ENCODE results near the gene USP32. TPM values are rescaled to one million over a fixed set of nuclear protein-coding genes. Genes with fewer than 3 reads are reported as not detected.

Gene USP32
- total RNA-seq, 6 experiments from 2014 or later: 24.8 to 44.2 (median 33.5) TPM

DNA sequence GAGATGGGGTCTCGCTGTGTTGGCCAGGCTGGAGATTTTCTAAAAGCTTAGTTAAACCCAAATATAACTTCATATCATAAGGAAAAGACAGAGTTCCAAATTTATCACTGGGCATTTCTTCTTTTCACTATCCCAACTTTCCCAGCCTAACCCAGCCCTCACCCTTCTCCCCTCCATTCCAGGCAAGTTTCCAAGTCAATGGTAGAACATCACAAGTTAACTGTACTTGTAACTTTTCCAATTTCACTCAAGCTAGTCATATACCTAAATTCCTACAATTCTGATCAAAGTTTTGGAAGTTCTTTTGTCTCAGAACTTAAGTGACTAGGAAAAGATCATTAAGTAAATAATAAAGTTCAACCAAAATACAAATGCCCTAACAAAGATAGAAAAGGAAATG is 61.2 kb downstream of the USP32 start:
- ATAC-seq (no peak), DNase-seq (no peak)
- Histone ChIP-seq H3K9me3 (no peaks in the 10 kb centered on the region), H3K4me1 (peaks cover 0 to 3% (median 0%) of the 10 kb centered on the region in 4 donors), H3K27me3 (no peaks in the 10 kb centered on the region), H3K27ac (no peak overlapping the region), H3K36me3 (no peaks in the 10 kb centered on the region), H3K4me3 (no peak overlapping the region)
- intact Hi-C loops (cut with DNase I): no loop called here
- 89% methylated on average over 1 of the region's 1 CpG for WGBS (ENCODE audit: insufficient coverage, low coverage, low lambda C conversion rate, missing lambda C conversion rate)
- TF ChIP-seq POLR2A (IDR thresholded peaks at IDR 0.05): no peak
- TF ChIP-seq CTCF (IDR thresholded peaks at IDR 0.05): no peak

GRCh38 chr17:60328679-60329078 is 63.3 kb downstream of the USP32 start:
- intact Hi-C loops (cut with DNase I): no loop called here
- Histone ChIP-seq H3K27me3 (no peaks in the 10 kb centered on the region), H3K9me3 (no peaks in the 10 kb centered on the region), H3K27ac (no peak overlapping the region), H3K4me3 (no peak overlapping the region), H3K4me1 (peaks cover 0 to 8% (median 0%) of the 10 kb centered on the region in 4 donors), H3K36me3 (no peaks in the 10 kb centered on the region)
- DNase-seq (no peak), ATAC-seq (no peak)
- no peak for TF ChIP-seq POLR2A (IDR thresholded peaks at IDR 0.05)
- TF ChIP-seq CTCF (IDR thresholded peaks at IDR 0.05): no peak
- WGBS (ENCODE audit: insufficient coverage, low coverage, low lambda C conversion rate, missing lambda C conversion rate): 90% methylated on average over 3 of the region's 9 CpGs

GRCh38 chr17:60327901-60328273 is 64.0 kb downstream of the USP32 start:
- ATAC-seq (no peak), DNase-seq (no peak)
- no peaks in the 10 kb centered on the region for H3K9me3 ChIP-seq
- intact Hi-C loops (cut with DNase I): no loop called here
- H3K27ac ChIP-seq: no peak overlapping the region
- WGBS (ENCODE audit: insufficient coverage, low coverage, low lambda C conversion rate, missing lambda C conversion rate): no CpG with 5 or more reads among the region's 4 CpGs
- H3K27me3 ChIP-seq: no peaks in the 10 kb centered on the region
- no peak for TF ChIP-seq CTCF (IDR thresholded peaks at IDR 0.05)
- no peak for TF ChIP-seq POLR2A (IDR thresholded peaks at IDR 0.05)
- H3K36me3 ChIP-seq: no peaks in the 10 kb centered on the region
- H3K4me3 ChIP-seq: no peak overlapping the region
- peaks cover 0 to 8% (median 0%) of the 10 kb centered on the region in 4 donors for H3K4me1 ChIP-seq

- DNase-seq: no peak
- Histone ChIP-seq H3K4me3 (no peak overlapping the region), H3K4me1 (peaks cover 0 to 8% (median 1%) of the 10 kb centered on the region in 4 donors), H3K27me3 (no peaks in the 10 kb centered on the region), H3K36me3 (no peaks in the 10 kb centered on the region), H3K27ac (no peak overlapping the region), H3K9me3 (no peaks in the 10 kb centered on the region)
- no CpG with 5 or more reads among the region's 27 CpGs for WGBS (ENCODE audit: insufficient coverage, low coverage, low lambda C conversion rate, missing lambda C conversion rate)
- intact Hi-C loops (cut with DNase I): no loop called here
- peak in 2 of 4 donors; percentile 10 to 30 for ATAC-seq
- TF ChIP-seq CTCF (IDR thresholded peaks at IDR 0.05) (no peak), POLR2A (IDR thresholded peaks at IDR 0.05) (no peak)
These were observed 64.6 kb downstream of the USP32 start for GRCh38 chr17:60327134-60327900.

Data from right lobe of liver (tissue), 6 donors.